Mucosa of rectum (tissue), 2 donors: ENCODE data around the gene FASLG.

Source experiments
- H3K27ac ChIP-seq, 2 donors: one replicate each; pipeline ENCODE4 v1.7.0; 2013; ENCODE audit warnings: inconsistent platforms in 2 of 2, low read depth in 2 of 2, low read length in 2 of 2
- H3K27me3 ChIP-seq, 2 donors: one replicate each; pipeline ENCODE4 v1.7.0; 2013; ENCODE audit warnings: low read length in 2 of 2; ENCODE audit not compliant: control insufficient read depth in 2 of 2, insufficient read depth in 2 of 2
- H3K36me3 ChIP-seq, 2 donors: one replicate each; pipeline ENCODE4 v1.7.0; 2013; ENCODE audit warnings: low read length in 2 of 2; ENCODE audit not compliant: control insufficient read depth in 2 of 2, insufficient read depth in 2 of 2
- H3K4me1 ChIP-seq, 2 donors: one replicate each; pipeline ENCODE4 v1.7.0; 2013; ENCODE audit warnings: low read length in 2 of 2, mild to moderate bottlenecking in 1 of 2; ENCODE audit not compliant: control insufficient read depth in 2 of 2, insufficient read depth in 2 of 2
- H3K4me3 ChIP-seq, 2 donors: one replicate each; pipeline ENCODE4 v1.7.0; 2013; ENCODE audit warnings: low read length in 2 of 2
- H3K9ac ChIP-seq, 2 donors: one replicate each; pipeline ENCODE4 v1.7.0; 2013; ENCODE audit warnings: low read length in 2 of 2, low read depth in 1 of 2, mild to moderate bottlenecking in 1 of 2
- H3K9me3 ChIP-seq, 2 donors: one replicate each; pipeline ENCODE4 v1.7.0; 2013; ENCODE audit warnings: low read length in 2 of 2; ENCODE audit not compliant: control insufficient read depth in 2 of 2
- donor health status: healthy.
- donor health status: Normal muscosa, but diverticular disease.

The FASLG gene

GRCh38 chr1:172627702-172628101 is 31.2 kb upstream of the FASLG start:
- H3K9me3 ChIP-seq = no peaks in the 10 kb centered on the region
- H3K9ac ChIP-seq = no peak overlapping the region
- no peak overlapping the region for H3K4me3 ChIP-seq
- no peaks in the 10 kb centered on the region for H3K27me3 ChIP-seq
- peaks cover 0 to 2% of the 10 kb centered on the region in 2 donors for H3K4me1 ChIP-seq
- H3K36me3 ChIP-seq = no peaks in the 10 kb centered on the region
- H3K27ac ChIP-seq = no peak overlapping the region

- H3K4me1 ChIP-seq = peaks cover 0 to 2% of the 10 kb centered on the region in 2 donors
- no peaks in the 10 kb centered on the region for H3K27me3 ChIP-seq
- H3K36me3 ChIP-seq = no peaks in the 10 kb centered on the region
- H3K9ac ChIP-seq = no peak overlapping the region
- H3K9me3 ChIP-seq = no peaks in the 10 kb centered on the region
- no peak overlapping the region for H3K27ac ChIP-seq
- no peak overlapping the region for H3K4me3 ChIP-seq
Measured at GRCh38 chr1:172628401-172628800, 30.5 kb upstream of the FASLG start.

GRCh38 chr1:172629170-172629569 is 29.7 kb upstream of the FASLG start:
- no peaks in the 10 kb centered on the region for H3K27me3 ChIP-seq
- no peaks in the 10 kb centered on the region for H3K9me3 ChIP-seq
- no peak overlapping the region for H3K9ac ChIP-seq
- H3K27ac ChIP-seq = no peak overlapping the region
- no peak overlapping the region for H3K4me3 ChIP-seq
- H3K36me3 ChIP-seq = no peaks in the 10 kb centered on the region
- H3K4me1 ChIP-seq = peaks cover 0 to 2% of the 10 kb centered on the region in 2 donors

DNA sequence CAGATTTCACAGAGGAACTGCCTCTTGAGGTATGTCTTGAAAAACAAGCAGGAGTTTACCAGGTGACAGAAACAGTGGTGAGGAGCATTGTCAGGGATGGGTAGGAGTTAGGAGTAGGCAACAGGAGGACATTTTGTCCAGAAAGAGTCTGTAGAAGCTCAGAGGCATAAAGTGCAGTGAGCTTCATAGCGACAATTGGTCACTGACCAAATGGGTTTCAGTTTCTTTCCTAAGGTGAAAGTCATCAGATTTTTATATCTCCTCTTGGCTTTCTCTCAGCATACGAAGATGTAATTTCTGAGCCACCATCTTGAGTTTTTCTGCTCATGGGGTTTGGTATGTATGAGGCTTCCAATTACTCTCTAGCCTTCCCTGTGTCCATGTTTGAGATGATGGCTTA is 29.3 kb upstream of the FASLG start:
- Histone ChIP-seq H3K27me3 (no peaks in the 10 kb centered on the region), H3K4me3 (no peak overlapping the region), H3K27ac (no peak overlapping the region), H3K9ac (no peak overlapping the region), H3K36me3 (no peaks in the 10 kb centered on the region), H3K9me3 (no peaks in the 10 kb centered on the region), H3K4me1 (peaks cover 0 to 2% of the 10 kb centered on the region in 2 donors)

GRCh38 chr1:172630056-172630818 is 28.7 kb upstream of the FASLG start:
- Histone ChIP-seq H3K9me3 (no peaks in the 10 kb centered on the region), H3K4me1 (peaks cover 0 to 2% of the 10 kb centered on the region in 2 donors), H3K4me3 (no peak overlapping the region), H3K36me3 (no peaks in the 10 kb centered on the region), H3K27ac (no peak overlapping the region), H3K27me3 (no peaks in the 10 kb centered on the region), H3K9ac (no peak overlapping the region)

- no peaks in the 10 kb centered on the region for H3K27me3 ChIP-seq
- H3K9ac ChIP-seq = no peak overlapping the region
- H3K36me3 ChIP-seq = no peaks in the 10 kb centered on the region
- no peak overlapping the region for H3K4me3 ChIP-seq
- H3K4me1 ChIP-seq = peaks cover 0 to 2% of the 10 kb centered on the region in 2 donors
- H3K9me3 ChIP-seq = no peaks in the 10 kb centered on the region
- H3K27ac ChIP-seq = no peak overlapping the region
Measured at GRCh38 chr1:172630868-172631267, 28.0 kb upstream of the FASLG start.

- Histone ChIP-seq H3K36me3 (no peaks in the 10 kb centered on the region), H3K9me3 (no peaks in the 10 kb centered on the region), H3K9ac (no peak overlapping the region), H3K27me3 (no peaks in the 10 kb centered on the region), H3K4me1 (peaks cover 0 to 6% of the 10 kb centered on the region in 2 donors), H3K4me3 (no peak overlapping the region), H3K27ac (no peak overlapping the region)
Measured at GRCh38 chr1:172637522-172637921, 21.4 kb upstream of the FASLG start.

DNA sequence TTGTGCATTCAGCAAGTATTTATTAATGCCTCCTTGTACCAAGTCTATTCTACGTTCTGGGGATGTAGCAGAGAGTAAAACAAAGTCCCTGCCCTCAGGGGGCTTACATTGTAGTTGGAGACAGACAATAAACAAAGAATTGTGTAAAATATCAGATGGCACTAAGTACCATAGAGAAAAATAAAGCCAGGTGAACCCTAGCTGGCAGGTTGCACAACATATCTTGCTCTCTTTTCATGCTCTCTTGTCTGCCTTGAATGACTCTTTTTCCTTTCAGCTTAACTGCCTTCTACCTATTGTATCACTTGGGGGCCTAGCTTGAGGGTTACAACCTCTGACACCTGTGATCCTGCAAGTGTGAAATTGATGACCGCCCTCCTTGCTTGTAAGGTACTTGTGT is 20.7 kb upstream of the FASLG start:
- peaks cover 0 to 6% of the 10 kb centered on the region in 2 donors for H3K4me1 ChIP-seq
- no peaks in the 10 kb centered on the region for H3K27me3 ChIP-seq
- H3K9ac ChIP-seq = no peak overlapping the region
- H3K36me3 ChIP-seq = no peaks in the 10 kb centered on the region
- no peaks in the 10 kb centered on the region for H3K9me3 ChIP-seq
- H3K27ac ChIP-seq = no peak overlapping the region
- no peak overlapping the region for H3K4me3 ChIP-seq

DNA sequence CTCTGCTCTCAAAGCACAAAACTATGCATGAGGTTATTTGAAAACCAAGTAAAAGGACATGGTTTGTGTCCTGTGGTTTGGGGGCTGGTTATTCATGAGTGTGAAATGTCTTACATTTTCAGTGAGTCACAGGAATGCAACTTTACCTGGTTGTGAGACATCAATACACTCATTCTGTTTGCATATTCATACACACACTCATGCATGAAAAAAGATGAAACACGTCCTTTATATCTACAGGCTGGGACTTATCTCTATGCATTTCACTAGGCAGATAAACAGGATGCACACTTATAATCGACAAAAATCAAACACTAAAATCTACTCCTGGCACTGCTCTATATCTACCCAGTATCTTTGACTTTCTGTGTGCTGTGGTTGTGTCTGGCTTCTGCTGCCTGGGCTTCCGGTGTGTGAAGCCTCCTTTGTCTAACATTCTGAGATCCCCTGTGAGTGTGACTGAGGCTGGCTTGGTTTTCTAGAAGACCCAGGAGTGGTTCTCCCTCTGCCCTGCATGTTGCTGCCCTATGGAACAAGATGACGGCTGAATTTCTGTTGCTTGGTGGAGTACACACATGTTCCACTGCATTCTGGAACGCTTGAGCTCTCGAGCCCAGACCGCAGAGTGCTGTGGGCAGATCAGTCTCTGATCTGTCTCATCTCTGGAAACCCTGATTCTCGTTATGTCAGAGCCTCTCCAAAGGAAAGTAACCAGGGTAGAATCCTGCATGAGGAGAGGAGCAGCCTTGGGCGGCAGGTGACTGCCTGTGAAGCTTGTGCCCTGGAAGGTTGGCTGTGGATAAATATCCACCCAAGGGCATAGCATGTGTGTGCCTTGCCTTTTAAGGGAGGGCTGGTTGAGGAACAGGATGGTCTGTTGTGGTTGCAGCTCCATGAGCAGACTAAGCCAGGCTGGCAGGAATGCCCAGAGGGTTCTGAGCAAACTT is 19.7 kb upstream of the FASLG start:
- Histone ChIP-seq H3K9ac (no peak overlapping the region), H3K27me3 (no peaks in the 10 kb centered on the region), H3K4me3 (peak overlapping the region in 1 of 2 donors; percentile 7), H3K9me3 (no peaks in the 10 kb centered on the region), H3K4me1 (peaks cover 0 to 7% of the 10 kb centered on the region in 2 donors), H3K27ac (peak overlapping the region in 1 of 2 donors; percentile 24), H3K36me3 (no peaks in the 10 kb centered on the region)

GRCh38 chr1:172640111-172640510 is 18.8 kb upstream of the FASLG start:
- no peaks in the 10 kb centered on the region for H3K9me3 ChIP-seq
- H3K4me3 ChIP-seq = no peak overlapping the region
- H3K27ac ChIP-seq = no peak overlapping the region
- H3K4me1 ChIP-seq = peaks cover 0 to 7% of the 10 kb centered on the region in 2 donors
- no peak overlapping the region for H3K9ac ChIP-seq
- H3K27me3 ChIP-seq = no peaks in the 10 kb centered on the region
- no peaks in the 10 kb centered on the region for H3K36me3 ChIP-seq
